Activated CD4-positive, alpha-beta memory T cell treated with anti-CD3 and anti-CD28 coated beads, Interleukin-2, amount 10 ng/mL, durations not matched to agents 7 days and 5 days (primary cell): ENCODE results near the gene INHBB. TPM values are rescaled to one million over a fixed set of nuclear protein-coding genes. Genes with fewer than 3 reads are reported as not detected.

Experiments used
- CTCF ChIA-PET: fragments of 350-600 bp; sonication (Branson Sonifier 250); formaldehyde crosslinking; loops from one replicate; lab custom pipeline; 2021; ENCODE audit warnings: antibody characterized with exemption, inconsistent platforms; lab: Charles Lee
- POLR2A ChIA-PET: fragments of 350-600 bp; sonication (Branson Sonifier 250); formaldehyde crosslinking; loops from one replicate; lab custom pipeline; 2021; ENCODE audit warnings: antibody characterized with exemption; lab: Charles Lee
- DNase-seq: peaks from one replicate; pipeline ENCODE4 v3.0.0-alpha.2; 2020
- H3K27ac Mint-ChIP-seq: one replicate; pipeline ENCODE4 v1.8.0; 2021; ENCODE audit warnings: mild to moderate bottlenecking, mixed read lengths
- H3K27me3 Mint-ChIP-seq: one replicate; pipeline ENCODE4 v1.8.0; 2021; ENCODE audit warnings: mixed read lengths
- H3K36me3 Mint-ChIP-seq: one replicate; pipeline ENCODE4 v1.8.0; 2021; ENCODE audit warnings: low read depth, mixed read lengths
- H3K4me1 Mint-ChIP-seq: one replicate; pipeline ENCODE4 v1.8.0; 2021; ENCODE audit warnings: mixed read lengths
- H3K4me3 Mint-ChIP-seq: one replicate; pipeline ENCODE4 v1.8.0; 2021; ENCODE audit warnings: mild to moderate bottlenecking, mixed read lengths
- H3K9me3 Mint-ChIP-seq: one replicate; pipeline ENCODE4 v1.8.0; 2021; ENCODE audit warnings: mixed read lengths
- total RNA-seq, 2 experiments: library from RNA; stranded (reverse); gene quantifications; one replicate each; pipeline ENCODE4 v1.2.3, GENCODE V29; 2021

Gene INHBB
- total RNA-seq, 2 experiments from 2014 or later: not detected

- H3K4me1 Mint-ChIP-seq: no peaks in the 10 kb centered on the region
- no peak for DNase-seq
- no peaks in the 10 kb centered on the region for H3K9me3 Mint-ChIP-seq
- H3K4me3 Mint-ChIP-seq: no peak overlapping the region
- H3K36me3 Mint-ChIP-seq: no peaks in the 10 kb centered on the region
- no peak overlapping the region for H3K27ac Mint-ChIP-seq
- ChIA-PET CTCF (no interaction called here), POLR2A (no interaction called here)
- peaks cover 15% of the 10 kb centered on the region for H3K27me3 Mint-ChIP-seq
Observed at GRCh38 chr2:120371969-120372625, 26.2 kb downstream of the INHBB start.

GRCh38 chr2:120372816-120373215 lies 26.9 kb downstream of the INHBB start:
- no peaks in the 10 kb centered on the region for H3K36me3 Mint-ChIP-seq
- H3K4me1 Mint-ChIP-seq: no peaks in the 10 kb centered on the region
- ChIA-PET CTCF (no interaction called here), POLR2A (no interaction called here)
- H3K9me3 Mint-ChIP-seq: no peaks in the 10 kb centered on the region
- peaks cover 15% of the 10 kb centered on the region for H3K27me3 Mint-ChIP-seq
- no peak overlapping the region for H3K27ac Mint-ChIP-seq
- no peak for DNase-seq
- H3K4me3 Mint-ChIP-seq: no peak overlapping the region

- no peaks in the 10 kb centered on the region for H3K36me3 Mint-ChIP-seq
- H3K4me3 Mint-ChIP-seq: no peak overlapping the region
- ChIA-PET CTCF (no interaction called here), POLR2A (no interaction called here)
- no peak for DNase-seq
- no peaks in the 10 kb centered on the region for H3K4me1 Mint-ChIP-seq
- H3K9me3 Mint-ChIP-seq: no peaks in the 10 kb centered on the region
- H3K27ac Mint-ChIP-seq: no peak overlapping the region
- peaks cover 17% of the 10 kb centered on the region for H3K27me3 Mint-ChIP-seq
Observed at GRCh38 chr2:120373424-120373823, 27.5 kb downstream of the INHBB start.

GRCh38 chr2:120374821-120375220 lies 28.9 kb downstream of the INHBB start:
- no peak overlapping the region for H3K27ac Mint-ChIP-seq
- no peak overlapping the region for H3K4me3 Mint-ChIP-seq
- H3K4me1 Mint-ChIP-seq: no peaks in the 10 kb centered on the region
- peaks cover 10% of the 10 kb centered on the region for H3K27me3 Mint-ChIP-seq
- POLR2A ChIA-PET: no interaction called here
- H3K36me3 Mint-ChIP-seq: no peaks in the 10 kb centered on the region
- H3K9me3 Mint-ChIP-seq: no peaks in the 10 kb centered on the region
- CTCF ChIA-PET: no interaction called here
- DNase-seq: no peak

- H3K36me3 Mint-ChIP-seq: no peaks in the 10 kb centered on the region
- H3K9me3 Mint-ChIP-seq: no peaks in the 10 kb centered on the region
- CTCF ChIA-PET: no interaction called here
- H3K4me1 Mint-ChIP-seq: no peaks in the 10 kb centered on the region
- no peak overlapping the region for H3K4me3 Mint-ChIP-seq
- POLR2A ChIA-PET: no interaction called here
- H3K27ac Mint-ChIP-seq: no peak overlapping the region
- H3K27me3 Mint-ChIP-seq: peaks cover 6% of the 10 kb centered on the region
- no peak for DNase-seq
Observed at GRCh38 chr2:120375251-120376020, 29.5 kb downstream of the INHBB start.

- DNase-seq: no peak
- POLR2A ChIA-PET: no interaction called here
- Mint-ChIP-seq H3K27me3 (peaks cover 4% of the 10 kb centered on the region), H3K27ac (no peak overlapping the region), H3K36me3 (no peaks in the 10 kb centered on the region), H3K4me1 (no peaks in the 10 kb centered on the region), H3K4me3 (no peak overlapping the region), H3K9me3 (no peaks in the 10 kb centered on the region)
- CTCF ChIA-PET: no interaction called here
Observed at GRCh38 chr2:120376101-120376500, 30.2 kb downstream of the INHBB start.

- Mint-ChIP-seq H3K36me3 (no peaks in the 10 kb centered on the region), H3K4me3 (no peak overlapping the region), H3K4me1 (no peaks in the 10 kb centered on the region), H3K9me3 (no peaks in the 10 kb centered on the region), H3K27ac (no peak overlapping the region), H3K27me3 (peaks cover 1% of the 10 kb centered on the region)
- POLR2A ChIA-PET: no interaction called here
- DNase-seq: no peak
- CTCF ChIA-PET: no interaction called here
Observed at GRCh38 chr2:120376679-120377640, 31.0 kb downstream of the INHBB start.

GRCh38 chr2:120378605-120379004 lies 32.7 kb downstream of the INHBB start:
- CTCF ChIA-PET: no interaction called here
- POLR2A ChIA-PET: no interaction called here
- Mint-ChIP-seq H3K9me3 (no peaks in the 10 kb centered on the region), H3K27me3 (peaks cover 1% of the 10 kb centered on the region), H3K4me3 (no peak overlapping the region), H3K36me3 (no peaks in the 10 kb centered on the region), H3K27ac (no peak overlapping the region), H3K4me1 (no peaks in the 10 kb centered on the region)
- no peak for DNase-seq

- no peaks in the 10 kb centered on the region for H3K36me3 Mint-ChIP-seq
- no peaks in the 10 kb centered on the region for H3K4me1 Mint-ChIP-seq
- H3K27ac Mint-ChIP-seq: no peak overlapping the region
- no peak for DNase-seq
- H3K9me3 Mint-ChIP-seq: no peaks in the 10 kb centered on the region
- ChIA-PET CTCF (no interaction called here), POLR2A (no interaction called here)
- H3K27me3 Mint-ChIP-seq: peaks cover 1% of the 10 kb centered on the region
- no peak overlapping the region for H3K4me3 Mint-ChIP-seq
Observed at GRCh38 chr2:120379916-120380893, 34.3 kb downstream of the INHBB start.

- ChIA-PET POLR2A (no interaction called here), CTCF (no interaction called here)
- H3K27me3 Mint-ChIP-seq: peaks cover 1% of the 10 kb centered on the region
- H3K27ac Mint-ChIP-seq: no peak overlapping the region
- H3K4me3 Mint-ChIP-seq: no peak overlapping the region
- H3K9me3 Mint-ChIP-seq: no peaks in the 10 kb centered on the region
- no peak for DNase-seq
- H3K4me1 Mint-ChIP-seq: no peaks in the 10 kb centered on the region
- H3K36me3 Mint-ChIP-seq: no peaks in the 10 kb centered on the region
Observed at GRCh38 chr2:120381192-120381591, 35.3 kb downstream of the INHBB start.

- peaks cover 1% of the 10 kb centered on the region for H3K27me3 Mint-ChIP-seq
- ChIA-PET POLR2A (no interaction called here), CTCF (no interaction called here)
- no peaks in the 10 kb centered on the region for H3K4me1 Mint-ChIP-seq
- no peaks in the 10 kb centered on the region for H3K9me3 Mint-ChIP-seq
- H3K4me3 Mint-ChIP-seq: no peak overlapping the region
- no peaks in the 10 kb centered on the region for H3K36me3 Mint-ChIP-seq
- no peak for DNase-seq
- H3K27ac Mint-ChIP-seq: no peak overlapping the region
Observed at GRCh38 chr2:120381661-120382060, 35.7 kb downstream of the INHBB start.

GRCh38 chr2:120382541-120383144 lies 36.7 kb downstream of the INHBB start:
- no peak overlapping the region for H3K4me3 Mint-ChIP-seq
- no peaks in the 10 kb centered on the region for H3K9me3 Mint-ChIP-seq
- no peaks in the 10 kb centered on the region for H3K4me1 Mint-ChIP-seq
- CTCF ChIA-PET: no interaction called here
- POLR2A ChIA-PET: no interaction called here
- H3K36me3 Mint-ChIP-seq: no peaks in the 10 kb centered on the region
- no peak for DNase-seq
- H3K27me3 Mint-ChIP-seq: peaks cover 1% of the 10 kb centered on the region
- H3K27ac Mint-ChIP-seq: no peak overlapping the region
